ENCODE data around the gene FBRS. TPM values are rescaled to one million over a fixed set of nuclear protein-coding genes. Genes with fewer than 3 reads are reported as not detected.

Gene FBRS
- total and polyA plus RNA-seq, 10 of the 15 experiments (the other 5 are each of a cell fraction or from before 2014, with no cell fraction given): 0.45 to 87.6 (median 14.6) TPM

GRCh38 chr16:30657866-30658730, at the start of gene FBRS (continued):
- TF ChIP-seq SMARCA5 (IDR thresholded peaks at IDR 0.05) (peak; percentile 89), TBL1XR1 (IDR thresholded peaks at IDR 0.05; ENCODE audit: low read depth, low read length) (no peak), RELA (IDR thresholded peaks at IDR 0.05; ENCODE audit: borderline replicate concordance, partially characterized antibody) (peak; percentile 80), LARP7 (IDR thresholded peaks at IDR 0.05) (peak; percentile 98), CHD1 (IDR thresholded peaks at IDR 0.05; ENCODE audit: low read depth, low read length) (no peak), MYB (IDR thresholded peaks at IDR 0.05; ENCODE audit: borderline replicate concordance, low read depth, low read length) (peak; percentile 61; the same call in 1 of the 2 replicates), CEBPZ (IDR thresholded peaks at IDR 0.05; ENCODE audit: low read depth, low read length) (peak; percentile 57), MYC (IDR thresholded peaks at IDR 0.05; ENCODE audit: insufficient read depth, insufficient read length, insufficient replicate concordance, low read length, severe bottlenecking) (peak; percentile 65), SP1 (IDR thresholded peaks at IDR 0.05; ENCODE audit: low read depth, low read length) (peak; percentile 94), MLLT1 (IDR thresholded peaks at IDR 0.05) (peak; percentile 78), SIN3A (IDR thresholded peaks at IDR 0.05; ENCODE audit: low read depth, low read length) (peak; percentile 67; the same call in 1 of the 2 replicates), NKRF (conservative IDR thresholded peaks at IDR 0.05) (peak; percentile 89), IKZF1 (conservative IDR thresholded peaks at IDR 0.05) (peak; percentile 89), RFX5 (IDR thresholded peaks at IDR 0.05; ENCODE audit: low read depth, low read length) (peak; percentile 78; the same call in 1 of the 2 replicates), POU2F2 (IDR thresholded peaks at IDR 0.05; ENCODE audit: borderline replicate concordance, low read depth, low read length) (peak; percentile 45; the same call in 2 of the 3 replicates), CHD2 (IDR thresholded peaks at IDR 0.05; ENCODE audit: borderline replicate concordance, low read depth, low read length) (peak; percentile 91), HDAC6 (IDR thresholded peaks at IDR 0.05; ENCODE audit: unreplicated experiment) (no peak), RAD21 (IDR thresholded peaks at IDR 0.05; ENCODE audit: insufficient read depth, low read depth, low read length) (peak; percentile 35; the same call in 1 of the 2 replicates), EP300 (IDR thresholded peaks at IDR 0.05; ENCODE audit: borderline replicate concordance in 1 of 2, control insufficient read depth in 1 of 2, low read depth in 2 of 2, low read length in 2 of 2) (no peak), CREM (IDR thresholded peaks at IDR 0.05; ENCODE audit: low read depth) (peak; percentile 65)
